GDM1 (cell line): ENCODE results near the gene SUPV3L1.
"Not testable (repeated sequence)": the region's sequence is repeated elsewhere in the genome, so short reads cannot be mapped to it uniquely, and the experiment has no call there.

Experiments used
- DNase-seq: peaks from one replicate; lab custom pipeline; 2025; lab: John Stamatoyannopoulos, UW

Gene SUPV3L1

GRCh38 chr10:69232252-69232651 is 52.2 kb downstream of the SUPV3L1 start:
- DNase-seq: no peak

- DNase-seq: no peak
Observed at GRCh38 chr10:69232736-69233480, 52.9 kb downstream of the SUPV3L1 start.

- no peak for DNase-seq
Observed at GRCh38 chr10:69234447-69234846, 54.4 kb downstream of the SUPV3L1 start.

GRCh38 chr10:69237528-69238159 is 57.6 kb downstream of the SUPV3L1 start:
- DNase-seq: peak; percentile 54

GRCh38 chr10:69239136-69239535 is 59.1 kb downstream of the SUPV3L1 start:
- no peak for DNase-seq

- no peak for DNase-seq
Observed at GRCh38 chr10:69239816-69240434, 59.9 kb downstream of the SUPV3L1 start.

- no peak for DNase-seq
Observed at GRCh38 chr10:69240455-69240854, 60.4 kb downstream of the SUPV3L1 start.

GRCh38 chr10:69241575-69241974 is 61.5 kb downstream of the SUPV3L1 start:
- no peak for DNase-seq

GRCh38 chr10:69242040-69242851 is 62.2 kb downstream of the SUPV3L1 start:
- no peak for DNase-seq

- DNase-seq: no peak
Observed at GRCh38 chr10:69242852-69243212, 62.8 kb downstream of the SUPV3L1 start.

- DNase-seq: no peak
Observed at GRCh38 chr10:69243817-69244216, 63.8 kb downstream of the SUPV3L1 start.

GRCh38 chr10:69246036-69246435 is 66.0 kb downstream of the SUPV3L1 start:
- DNase-seq: no peak

- no peak for DNase-seq
Observed at GRCh38 chr10:69246581-69247312, 66.7 kb downstream of the SUPV3L1 start.

GRCh38 chr10:69247313-69247710 is 67.3 kb downstream of the SUPV3L1 start:
- DNase-seq: no peak

GRCh38 chr10:69248117-69248730 is 68.2 kb downstream of the SUPV3L1 start:
- no peak for DNase-seq

- no peak for DNase-seq
Observed at GRCh38 chr10:69250041-69250440, 70.0 kb downstream of the SUPV3L1 start.

- DNase-seq: not testable (repeated sequence)
Observed at GRCh38 chr10:69251417-69251816, 71.4 kb downstream of the SUPV3L1 start.

- no peak for DNase-seq
Observed at GRCh38 chr10:69253171-69253570, 73.1 kb downstream of the SUPV3L1 start.

- no peak for DNase-seq
Observed at GRCh38 chr10:69254877-69255276, 74.8 kb downstream of the SUPV3L1 start.
